AG04450 (cell line): Measurements from ENCODE around the gene PODN. TPM values are rescaled to one million over a fixed set of nuclear protein-coding genes. Genes with fewer than 3 reads are reported as not detected.

ENCODE experiments used
- CTCF ChIA-PET: fragments of 300-600, 350-600 bp; formaldehyde crosslinking; extraction: SDS; loops from one replicate; lab custom pipeline; 2022; ENCODE audit warnings: antibody characterized with exemption, inconsistent platforms; lab: Charles Lee
- POLR2A ChIA-PET: fragments of 350-600 bp; formaldehyde crosslinking; extraction: SDS; loops from one replicate; lab custom pipeline; 2021; ENCODE audit warnings: antibody characterized with exemption, inconsistent platforms; lab: Yijun Ruan, JAX
- DNase-seq: peaks from one replicate; pipeline ENCODE4 v3.0.0-alpha.2; 2011; ENCODE audit warnings: low read depth, low spot score
- H3K27ac ChIP-seq: one replicate; pipeline ENCODE4 v1.5.1; 2012; ENCODE audit warnings: low read depth, low read length, control low read depth
- H3K27me3 ChIP-seq: one replicate; pipeline ENCODE4 v1.6.0; 2012; ENCODE audit warnings: low read length; ENCODE audit not compliant: control insufficient read depth, insufficient read depth
- H3K4me3 ChIP-seq: 2 replicates; pipeline ENCODE4 v1.5.1; 2011; ENCODE audit warnings: mild to moderate bottlenecking, low read depth, low read length, control low read depth
- H3K9me3 ChIP-seq: 2 replicates; pipeline ENCODE4 v1.5.1; 2012; ENCODE audit warnings: low read length; ENCODE audit not compliant: control insufficient read depth, insufficient read depth
- polyA plus RNA-seq: library from polyadenylated mRNA; depleted of rRNA; stranded (reverse); fragments of >200 nt; gene quantifications from 2 replicates; pipeline ENCODE4 v1.2.3, GENCODE V29; 2011
- TF ChIP-seq, protein P1 (sequence below): IDR thresholded peaks from 2 replicates; pipeline ENCODE4 v1.5.1; 2011; ENCODE audit warnings: low read depth, low read length, control low read depth, inconsistent platforms

PODN gene
- polyA plus RNA-seq, 1 experiment, result 11.8 TPM

DNA sequence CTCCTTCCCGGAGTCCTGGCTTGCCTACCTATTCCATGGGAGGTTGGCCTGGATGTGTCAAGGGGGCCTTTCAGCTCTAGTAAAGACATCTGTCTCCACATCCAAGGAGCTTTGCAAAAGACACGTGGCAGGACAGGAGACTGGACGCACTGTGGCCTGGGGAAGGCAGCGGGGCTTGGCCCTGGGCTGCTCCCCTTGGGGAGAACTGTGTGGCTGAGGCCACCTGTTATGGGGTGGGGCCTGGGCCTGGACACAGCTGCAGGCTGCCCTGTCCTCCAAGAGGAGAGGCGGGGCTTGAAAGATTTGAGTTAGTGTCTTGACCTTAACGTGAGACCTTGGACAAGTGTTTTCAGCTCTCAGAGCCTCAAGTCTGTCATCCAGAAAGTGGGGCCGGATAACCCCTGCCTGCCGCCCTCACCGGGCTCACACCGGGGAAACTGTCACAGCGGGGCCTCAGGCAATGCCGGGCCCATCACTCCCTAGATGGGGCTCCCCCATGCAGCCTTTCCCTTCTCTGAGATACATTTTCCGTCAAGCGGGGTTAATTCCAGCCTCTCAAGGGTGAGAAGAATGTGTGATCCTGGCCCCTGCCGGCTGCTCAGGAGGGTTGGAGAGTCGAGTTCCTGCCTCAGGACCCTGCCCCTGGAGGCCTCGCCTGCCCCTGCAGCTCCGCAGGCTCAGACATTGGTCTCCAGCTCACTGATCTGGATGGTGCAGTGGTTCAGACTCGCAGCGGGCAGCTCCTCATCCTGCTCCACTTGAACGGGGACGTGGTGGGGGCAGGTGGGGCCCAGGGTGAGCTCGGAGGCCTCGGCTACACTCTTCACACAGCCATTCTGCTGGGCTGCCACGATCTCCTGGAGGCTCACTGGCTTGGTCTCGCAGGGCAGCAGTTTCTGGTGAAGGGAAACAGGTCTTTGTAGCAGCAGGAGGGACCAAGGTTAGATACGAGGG is 25.6 kb downstream of the PODN start:
- H3K4me3 ChIP-seq, result no peak overlapping the region
- ChIA-PET POLR2A (interaction anchor here (0.8 kb wide), 1 partner anchor 44 kb away, joined by 3 read pairs; no protein-coding TSS in a partner anchor), CTCF (no interaction called here)
- no peaks in the 10 kb centered on the region; the same call in 1 of the 2 replicates for H3K9me3 ChIP-seq
- no peak overlapping the region for H3K27ac ChIP-seq
- no peaks in the 10 kb centered on the region for H3K27me3 ChIP-seq
- DNase-seq, result no peak
- TF ChIP-seq, protein P1, sequence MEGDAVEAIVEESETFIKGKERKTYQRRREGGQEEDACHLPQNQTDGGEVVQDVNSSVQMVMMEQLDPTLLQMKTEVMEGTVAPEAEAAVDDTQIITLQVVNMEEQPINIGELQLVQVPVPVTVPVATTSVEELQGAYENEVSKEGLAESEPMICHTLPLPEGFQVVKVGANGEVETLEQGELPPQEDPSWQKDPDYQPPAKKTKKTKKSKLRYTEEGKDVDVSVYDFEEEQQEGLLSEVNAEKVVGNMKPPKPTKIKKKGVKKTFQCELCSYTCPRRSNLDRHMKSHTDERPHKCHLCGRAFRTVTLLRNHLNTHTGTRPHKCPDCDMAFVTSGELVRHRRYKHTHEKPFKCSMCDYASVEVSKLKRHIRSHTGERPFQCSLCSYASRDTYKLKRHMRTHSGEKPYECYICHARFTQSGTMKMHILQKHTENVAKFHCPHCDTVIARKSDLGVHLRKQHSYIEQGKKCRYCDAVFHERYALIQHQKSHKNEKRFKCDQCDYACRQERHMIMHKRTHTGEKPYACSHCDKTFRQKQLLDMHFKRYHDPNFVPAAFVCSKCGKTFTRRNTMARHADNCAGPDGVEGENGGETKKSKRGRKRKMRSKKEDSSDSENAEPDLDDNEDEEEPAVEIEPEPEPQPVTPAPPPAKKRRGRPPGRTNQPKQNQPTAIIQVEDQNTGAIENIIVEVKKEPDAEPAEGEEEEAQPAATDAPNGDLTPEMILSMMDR, result no peak

DNA sequence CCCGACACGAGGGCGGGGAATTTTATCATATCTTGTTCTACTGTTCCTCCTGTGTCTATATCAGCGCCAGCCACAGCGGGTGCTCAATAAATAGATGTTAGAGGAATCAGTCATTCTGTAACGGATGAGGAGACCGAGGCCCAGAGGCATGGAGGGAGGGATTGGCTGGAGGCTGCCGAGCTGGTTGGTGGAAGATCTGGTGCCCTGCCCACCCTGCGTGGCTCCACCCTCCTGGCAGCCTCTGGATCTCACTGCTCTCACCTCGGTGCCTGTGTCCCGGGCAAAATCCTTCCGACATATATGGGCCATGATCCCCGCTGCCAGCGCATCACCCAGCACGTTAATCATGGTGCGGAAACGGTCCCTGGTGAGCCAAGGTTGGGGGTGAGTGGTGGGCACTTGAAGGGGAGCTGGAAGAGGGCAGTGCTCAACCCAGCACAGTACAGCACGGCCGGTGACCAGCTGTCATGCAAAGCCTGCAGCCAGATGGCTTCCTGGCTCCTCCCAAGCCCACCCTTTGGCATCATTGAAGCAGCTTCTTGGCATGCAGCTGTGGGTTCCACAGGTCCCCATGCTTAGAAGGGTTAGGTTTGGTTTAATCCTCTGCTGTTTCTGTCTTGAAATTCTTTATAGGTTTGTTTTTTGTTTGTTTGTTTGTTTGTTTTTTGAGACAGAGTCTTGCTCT is 26.7 kb downstream of the PODN start:
- ChIA-PET POLR2A (interaction anchor here (1.0 kb wide), 1 partner anchor 57 kb away, joined by 3 read pairs; no protein-coding TSS in a partner anchor), CTCF (no interaction called here)
- H3K9me3 ChIP-seq, result no peaks in the 10 kb centered on the region; the same call in 1 of the 2 replicates

DNA sequence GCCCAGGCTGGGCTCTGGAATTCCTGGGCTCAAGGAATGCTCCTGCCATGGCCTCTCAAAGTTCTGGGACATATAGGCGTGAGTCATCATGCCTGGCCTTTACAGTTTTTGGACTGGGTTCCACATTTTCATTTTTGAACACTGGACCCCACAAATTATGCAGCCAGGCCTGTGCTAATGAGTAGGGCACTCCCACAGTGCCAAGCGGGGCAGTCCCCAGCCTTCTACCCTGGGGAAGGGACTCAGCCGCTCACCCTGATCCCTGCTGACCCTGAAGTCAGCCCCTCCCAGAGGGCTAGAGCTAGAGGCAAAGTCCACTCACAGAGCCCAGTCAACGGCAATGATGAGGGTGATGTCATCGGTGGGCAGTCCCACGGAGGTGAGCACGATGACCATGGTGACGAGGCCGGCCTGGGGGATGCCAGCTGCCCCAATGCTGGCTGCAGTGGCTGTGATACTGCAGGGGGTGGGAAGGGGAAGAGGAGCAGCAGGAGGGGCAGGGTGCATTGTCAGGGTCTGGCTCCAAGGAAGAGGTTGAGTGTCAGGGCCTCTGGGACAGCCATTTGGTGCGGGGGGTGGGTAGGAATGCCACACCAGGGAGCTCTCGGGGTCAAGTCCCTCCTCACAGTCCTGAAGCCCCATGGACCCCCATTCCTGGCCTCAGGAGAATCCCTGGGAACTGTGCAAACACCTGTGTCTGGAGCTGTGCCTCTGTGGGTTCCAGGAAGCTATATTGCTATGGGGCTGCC is 27.6 kb downstream of the PODN start:
- CTCF ChIA-PET, result no interaction called here
- POLR2A ChIA-PET, result interaction anchor here (1.0 kb wide), 1 partner anchor 57 kb away, joined by 3 read pairs; no protein-coding TSS in a partner anchor
- DNase-seq, result no peak
- no peak overlapping the region for H3K4me3 ChIP-seq
- TF ChIP-seq, protein P1, result no peak
- H3K27ac ChIP-seq, result no peak overlapping the region
- H3K27me3 ChIP-seq, result no peaks in the 10 kb centered on the region
- H3K9me3 ChIP-seq, result no peaks in the 10 kb centered on the region; the same call in 1 of the 2 replicates

More for the DNA sequence above, 26.7 kb downstream of the PODN start:
- H3K27ac ChIP-seq, result no peak overlapping the region
- no peak overlapping the region for H3K4me3 ChIP-seq
- H3K27me3 ChIP-seq, result no peaks in the 10 kb centered on the region
- TF ChIP-seq, protein P1, result no peak
- DNase-seq, result no peak

DNA sequence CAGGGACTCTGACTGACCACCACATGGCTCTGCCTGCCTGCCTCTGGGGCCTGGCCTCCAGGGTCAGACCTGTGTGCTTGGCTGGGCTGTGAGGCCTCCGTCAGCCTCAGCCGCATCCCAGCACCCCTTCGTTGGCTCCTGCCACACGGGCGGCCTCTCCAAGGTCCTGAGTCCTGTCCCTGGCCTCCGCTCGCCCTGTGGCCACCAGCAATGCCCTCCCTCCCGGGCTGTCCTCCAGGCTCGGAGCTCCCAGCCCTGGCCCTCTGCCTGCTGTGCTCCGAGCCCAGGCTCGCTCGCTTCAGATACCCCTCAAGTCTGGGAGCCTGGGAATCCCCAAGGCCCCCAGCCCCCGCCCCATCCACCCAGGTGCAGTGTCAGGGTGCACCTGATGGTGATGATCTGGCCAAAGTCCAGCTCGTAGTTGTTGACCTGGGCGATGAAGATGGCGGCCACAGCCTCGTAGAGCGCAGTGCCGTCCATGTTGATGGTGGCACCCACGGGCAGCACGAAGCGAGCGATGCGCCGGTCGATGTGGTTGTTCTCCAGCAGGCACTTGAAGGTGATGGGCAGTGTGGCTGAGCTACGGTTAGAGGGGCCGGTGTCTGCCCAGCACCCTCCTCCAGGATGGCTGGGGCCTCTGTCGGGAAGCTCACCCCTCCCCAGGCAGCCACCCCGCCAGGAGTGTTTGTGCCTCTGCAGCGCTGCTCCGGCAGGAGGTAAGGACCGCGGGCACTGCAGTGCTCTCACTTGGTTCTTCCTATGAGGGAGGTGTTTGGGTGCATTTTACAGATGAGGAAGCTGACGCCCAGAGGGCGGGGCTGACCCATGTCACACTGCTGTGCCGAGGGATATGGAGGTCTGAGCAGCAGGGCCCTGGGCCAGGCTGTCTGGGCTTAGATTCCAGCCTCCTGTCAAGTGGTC is 28.5 kb downstream of the PODN start:
- ChIA-PET POLR2A (interaction anchor here (0.5 kb wide), 1 partner anchor 78 kb away, joined by 3 read pairs; no protein-coding TSS in a partner anchor), CTCF (no interaction called here)
- Histone ChIP-seq H3K27me3 (no peaks in the 10 kb centered on the region), H3K27ac (no peak overlapping the region), H3K9me3 (peaks cover under 1% of the 10 kb centered on the region), H3K4me3 (no peak overlapping the region)
- no peak for DNase-seq
- TF ChIP-seq, protein P1, result no peak
